PC-3 (cell line): ENCODE results near the gene MACROD2.

Experiments
- EZH2 ChIP-seq: fragments of 300-600 bp; sonication (generic); IDR thresholded peaks from one replicate; pipeline ENCODE4 v1.6.1; 2017; ENCODE audit warnings: antibody characterized with exemption, mild to moderate bottlenecking, low read length; ENCODE audit not compliant: unreplicated experiment
- EZH2phosphoT487 ChIP-seq: fragments of 300-600 bp; sonication (generic); IDR thresholded peaks from 2 replicates; pipeline ENCODE4 v1.6.1; 2018; ENCODE audit warnings: mild to moderate bottlenecking, antibody characterized with exemption, low read length, borderline replicate concordance
- TF ChIP-seq, protein P1 (sequence below): fragments of 300-600 bp; sonication (generic); conservative IDR thresholded peaks from 2 replicates; pipeline ENCODE4 v1.5.1; 2017; ENCODE audit warnings: antibody characterized with exemption, low read depth, mild to moderate bottlenecking, low read length

DNA sequence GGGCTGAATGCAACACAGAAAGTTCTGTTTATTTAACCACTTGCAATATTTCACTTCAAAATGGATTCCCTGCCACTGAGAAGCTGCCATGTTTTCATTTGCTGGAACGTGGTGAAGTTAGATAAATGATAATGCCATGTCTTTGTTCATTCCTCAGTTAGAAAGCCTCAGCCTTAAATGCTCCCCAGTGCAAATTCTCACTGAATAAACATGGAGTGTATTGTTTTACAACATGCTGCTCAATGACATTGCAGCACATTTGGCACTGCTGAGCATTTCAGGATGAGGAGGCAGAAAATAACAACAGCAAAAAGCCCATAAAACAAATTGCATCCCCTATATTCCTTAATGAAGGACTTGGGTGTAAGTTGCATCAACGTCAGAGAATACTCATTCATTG is 1255.9 kb downstream of the MACROD2 start:
- TF ChIP-seq, protein P1, sequence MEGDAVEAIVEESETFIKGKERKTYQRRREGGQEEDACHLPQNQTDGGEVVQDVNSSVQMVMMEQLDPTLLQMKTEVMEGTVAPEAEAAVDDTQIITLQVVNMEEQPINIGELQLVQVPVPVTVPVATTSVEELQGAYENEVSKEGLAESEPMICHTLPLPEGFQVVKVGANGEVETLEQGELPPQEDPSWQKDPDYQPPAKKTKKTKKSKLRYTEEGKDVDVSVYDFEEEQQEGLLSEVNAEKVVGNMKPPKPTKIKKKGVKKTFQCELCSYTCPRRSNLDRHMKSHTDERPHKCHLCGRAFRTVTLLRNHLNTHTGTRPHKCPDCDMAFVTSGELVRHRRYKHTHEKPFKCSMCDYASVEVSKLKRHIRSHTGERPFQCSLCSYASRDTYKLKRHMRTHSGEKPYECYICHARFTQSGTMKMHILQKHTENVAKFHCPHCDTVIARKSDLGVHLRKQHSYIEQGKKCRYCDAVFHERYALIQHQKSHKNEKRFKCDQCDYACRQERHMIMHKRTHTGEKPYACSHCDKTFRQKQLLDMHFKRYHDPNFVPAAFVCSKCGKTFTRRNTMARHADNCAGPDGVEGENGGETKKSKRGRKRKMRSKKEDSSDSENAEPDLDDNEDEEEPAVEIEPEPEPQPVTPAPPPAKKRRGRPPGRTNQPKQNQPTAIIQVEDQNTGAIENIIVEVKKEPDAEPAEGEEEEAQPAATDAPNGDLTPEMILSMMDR: no peak
- TF ChIP-seq EZH2phosphoT487 (no peak), EZH2 (no peak)
